ENCODE results near the gene SCO2.

DNA sequence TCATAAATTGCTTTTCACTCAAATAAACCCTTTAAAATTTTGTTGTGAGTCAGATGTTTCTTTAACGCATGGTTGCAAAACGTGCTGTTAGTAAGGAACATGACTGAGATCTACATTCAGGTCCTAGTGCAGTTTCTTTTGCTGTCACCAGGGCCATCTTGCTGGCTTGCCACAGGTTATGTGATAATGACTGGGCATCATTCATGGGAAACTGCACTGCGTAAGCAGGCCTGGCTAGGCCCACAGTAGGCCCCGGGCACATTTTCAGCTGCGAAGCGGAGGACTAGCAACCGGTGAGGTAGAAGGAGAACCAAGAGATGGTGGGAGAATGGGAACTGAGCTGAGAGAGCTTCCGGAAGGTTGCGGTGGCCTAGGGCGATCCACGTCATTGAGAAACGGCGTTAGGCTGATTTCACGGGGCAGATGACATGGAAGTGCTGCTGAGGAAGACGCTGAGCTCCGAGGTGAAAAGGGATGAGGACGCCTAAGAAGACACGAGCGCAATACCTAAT, 17.1 kb upstream of the SCO2 start:
- TF ChIP-seq, protein P1, sequence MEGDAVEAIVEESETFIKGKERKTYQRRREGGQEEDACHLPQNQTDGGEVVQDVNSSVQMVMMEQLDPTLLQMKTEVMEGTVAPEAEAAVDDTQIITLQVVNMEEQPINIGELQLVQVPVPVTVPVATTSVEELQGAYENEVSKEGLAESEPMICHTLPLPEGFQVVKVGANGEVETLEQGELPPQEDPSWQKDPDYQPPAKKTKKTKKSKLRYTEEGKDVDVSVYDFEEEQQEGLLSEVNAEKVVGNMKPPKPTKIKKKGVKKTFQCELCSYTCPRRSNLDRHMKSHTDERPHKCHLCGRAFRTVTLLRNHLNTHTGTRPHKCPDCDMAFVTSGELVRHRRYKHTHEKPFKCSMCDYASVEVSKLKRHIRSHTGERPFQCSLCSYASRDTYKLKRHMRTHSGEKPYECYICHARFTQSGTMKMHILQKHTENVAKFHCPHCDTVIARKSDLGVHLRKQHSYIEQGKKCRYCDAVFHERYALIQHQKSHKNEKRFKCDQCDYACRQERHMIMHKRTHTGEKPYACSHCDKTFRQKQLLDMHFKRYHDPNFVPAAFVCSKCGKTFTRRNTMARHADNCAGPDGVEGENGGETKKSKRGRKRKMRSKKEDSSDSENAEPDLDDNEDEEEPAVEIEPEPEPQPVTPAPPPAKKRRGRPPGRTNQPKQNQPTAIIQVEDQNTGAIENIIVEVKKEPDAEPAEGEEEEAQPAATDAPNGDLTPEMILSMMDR (IDR thresholded peaks at IDR 0.05 in 2 of 3, conservative IDR thresholded peaks at IDR 0.05 in 1 of 3; ENCODE audit: borderline replicate concordance in 1 of 3, insufficient read depth in 1 of 3, low read depth in 2 of 3, low read length in 2 of 3): no peak
- TF ChIP-seq CEBPB (IDR thresholded peaks at IDR 0.05; ENCODE audit: low read depth) (no peak), POLR2AphosphoS5 (IDR thresholded peaks at IDR 0.05; ENCODE audit: low read depth, low read length) (no peak), POLR2A (IDR thresholded peaks at IDR 0.05; ENCODE audit: borderline replicate concordance, extremely low read depth, insufficient read depth, insufficient read length) (no peak), YY1 (IDR thresholded peaks at IDR 0.05; ENCODE audit: extremely low read depth, insufficient replicate concordance, low read depth, low read length) (no peak)

Data from HCT116 (cell line).